HG03432 (cell line): ENCODE results near the gene ADARB2.
"Not testable (repeated sequence)": the region's sequence is repeated elsewhere in the genome, so short reads cannot be mapped to it uniquely, and the experiment has no call there.

ENCODE experiments used
- ATAC-seq: cut with Tn5 transposase; IDR thresholded peaks from one replicate; pipeline ENCODE4 v1.9.1; 2021; ENCODE audit warnings: mild to moderate bottlenecking, moderate library complexity; ENCODE audit not compliant: unreplicated experiment

The ADARB2 gene

GRCh38 chr10:1552406-1552805 is 184.9 kb downstream of the ADARB2 start:
- ATAC-seq: no peak

DNA sequence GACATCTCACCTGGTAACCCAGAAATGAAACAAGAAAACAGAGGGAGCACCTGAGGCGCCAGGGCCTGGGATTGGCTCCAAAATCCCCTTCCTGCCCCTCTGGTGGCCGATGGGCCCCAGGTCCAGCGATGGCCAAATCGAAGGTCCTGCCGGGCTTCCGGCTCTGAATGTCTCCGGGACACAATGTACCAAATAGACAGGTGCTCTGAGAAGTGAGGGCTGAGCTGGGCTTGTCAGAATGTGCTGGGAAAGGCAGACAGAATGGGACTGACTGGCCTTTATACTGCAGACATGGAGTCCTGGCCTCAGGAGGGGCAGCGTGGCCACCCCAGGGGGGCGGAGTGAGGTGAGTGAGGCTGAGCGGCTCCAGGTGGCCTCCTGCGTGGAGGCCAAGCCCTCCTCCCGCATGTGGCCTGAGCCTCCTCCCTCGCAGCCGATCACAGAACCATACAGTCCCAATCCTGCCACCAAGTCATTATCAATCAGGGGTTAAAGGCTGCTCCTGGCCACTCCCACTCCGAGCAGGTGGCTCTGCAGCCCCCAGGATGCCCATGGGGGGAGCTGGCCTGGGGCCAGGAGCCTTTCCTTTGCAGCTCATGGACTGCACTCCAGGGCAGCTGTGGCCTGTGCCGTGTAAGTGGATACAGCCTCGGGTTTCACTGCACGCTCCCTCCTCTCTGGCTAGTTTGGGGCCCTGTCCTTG is 185.5 kb downstream of the ADARB2 start:
- no peak for ATAC-seq

DNA sequence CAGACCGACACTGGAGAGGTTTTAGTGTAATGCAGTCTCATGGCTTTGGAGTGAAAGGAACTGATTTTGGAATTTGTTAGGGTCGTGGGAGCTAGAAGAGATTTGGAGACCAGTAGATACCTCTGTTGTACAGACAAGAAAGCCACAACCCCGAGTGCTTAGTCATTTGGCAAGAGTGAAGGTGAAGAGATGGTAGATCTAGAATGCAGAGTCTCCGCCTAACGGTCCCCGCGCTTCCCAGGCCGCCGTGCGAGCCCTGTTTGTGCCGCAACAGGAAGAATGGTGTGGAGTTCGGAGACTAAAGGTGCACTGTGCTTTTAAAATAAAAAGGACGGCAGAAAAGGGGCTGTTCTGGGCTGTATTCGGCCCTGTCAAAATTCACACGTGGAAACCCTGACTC is 186.7 kb downstream of the ADARB2 start:
- ATAC-seq: no peak

GRCh38 chr10:1550291-1550595 is 187.1 kb downstream of the ADARB2 start:
- no peak for ATAC-seq

GRCh38 chr10:1549591-1550290 is 187.6 kb downstream of the ADARB2 start:
- no peak for ATAC-seq

GRCh38 chr10:1548596-1548995 is 188.7 kb downstream of the ADARB2 start:
- no peak for ATAC-seq

DNA sequence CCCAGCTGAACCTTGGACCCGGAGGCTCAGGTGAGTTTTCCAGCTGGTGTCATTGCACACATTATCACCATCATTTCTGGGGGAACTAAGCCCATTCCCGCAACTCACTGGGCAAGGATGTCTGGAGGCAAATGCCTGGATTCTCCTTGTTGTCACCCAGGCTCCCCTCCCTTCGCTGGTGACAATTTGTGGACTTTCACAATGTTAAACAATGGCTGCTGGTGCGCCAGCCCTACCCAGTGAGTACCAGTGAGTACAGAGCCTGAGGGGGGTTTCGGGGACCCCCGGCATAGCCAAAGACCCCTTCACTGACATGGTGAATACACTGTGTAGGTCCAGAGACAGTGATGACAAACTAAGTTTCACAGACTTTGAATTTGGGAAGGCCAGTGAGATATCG is 189.2 kb downstream of the ADARB2 start:
- no peak for ATAC-seq

DNA sequence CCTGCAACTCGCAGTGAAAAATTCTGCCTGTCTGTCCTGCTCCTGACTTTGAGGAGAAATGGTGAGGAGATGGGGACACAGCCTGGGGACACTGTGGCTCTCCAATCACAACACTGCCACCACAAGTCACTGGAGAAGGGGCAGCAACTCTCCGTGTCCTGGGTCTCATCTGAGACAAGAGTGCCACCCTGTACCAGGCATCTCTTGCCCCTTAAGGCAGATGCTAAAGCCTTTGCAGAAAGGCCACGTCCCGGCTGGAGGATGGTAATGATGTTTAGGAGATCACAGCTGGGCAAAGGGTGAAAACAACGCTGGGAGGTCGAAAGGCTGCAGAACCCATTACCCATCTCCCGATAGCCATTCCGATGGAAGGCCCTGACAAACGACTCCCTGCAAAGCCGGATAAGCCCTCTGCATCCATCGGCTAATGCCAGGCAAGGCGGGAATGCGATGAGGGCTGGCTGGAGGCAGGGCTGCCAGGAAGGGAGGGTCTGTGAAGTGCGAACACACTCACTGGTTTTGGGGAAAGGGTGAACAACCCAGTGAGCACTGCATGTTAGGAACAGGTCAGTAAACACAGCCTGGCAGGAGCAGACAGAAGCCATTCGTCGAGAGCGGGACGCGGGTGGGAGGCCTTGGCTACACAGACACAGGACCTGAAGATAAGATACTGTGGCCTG is 190.8 kb downstream of the ADARB2 start:
- ATAC-seq: no peak

- no peak for ATAC-seq
Measured at GRCh38 chr10:1545524-1545923, 191.8 kb downstream of the ADARB2 start.

DNA sequence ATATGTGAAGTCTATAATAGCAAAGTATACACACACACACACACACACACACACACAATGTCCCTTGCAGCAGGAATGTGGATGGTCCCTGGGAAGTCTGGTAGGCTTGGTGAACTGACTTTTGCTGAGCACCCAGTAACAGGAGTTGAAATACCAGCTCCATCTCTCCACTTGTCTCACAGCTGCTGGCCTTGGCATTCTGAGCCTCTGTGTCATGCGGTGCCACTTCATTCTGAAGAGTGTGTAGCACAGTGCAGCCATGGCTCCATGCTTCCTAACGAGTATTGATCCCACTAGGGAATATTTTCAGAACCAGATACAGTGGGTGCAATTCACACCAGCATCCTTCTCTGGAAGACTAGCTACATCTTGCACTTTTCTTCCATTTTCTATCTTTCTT is 192.4 kb downstream of the ADARB2 start:
- ATAC-seq: no peak

DNA sequence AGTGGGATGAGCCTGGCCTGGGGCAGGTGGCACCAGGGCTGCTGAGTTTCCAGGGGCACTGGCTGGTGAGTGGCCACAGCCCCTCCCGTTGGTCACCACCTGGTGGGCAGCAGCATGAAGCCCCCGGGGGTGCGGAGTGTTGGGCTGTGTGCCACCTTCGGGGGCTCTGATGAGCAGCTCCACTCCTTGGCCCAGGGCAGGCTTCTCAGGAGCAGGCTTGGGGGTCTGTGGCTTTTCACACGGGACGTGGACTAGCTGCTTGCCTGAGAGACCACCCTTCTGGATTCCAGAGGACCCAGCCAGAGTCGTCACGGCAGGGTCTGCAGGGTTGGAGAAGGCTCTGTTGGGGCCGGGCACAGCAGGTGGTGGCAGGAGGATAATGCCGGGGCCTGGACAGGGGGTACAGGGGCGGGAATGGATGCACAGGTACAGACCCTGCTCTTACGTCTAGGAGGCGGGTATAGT is 193.1 kb downstream of the ADARB2 start:
- ATAC-seq: no peak

GRCh38 chr10:1543596-1543995 is 193.7 kb downstream of the ADARB2 start:
- ATAC-seq: no peak

GRCh38 chr10:1542941-1543340 is 194.4 kb downstream of the ADARB2 start:
- ATAC-seq: no peak

DNA sequence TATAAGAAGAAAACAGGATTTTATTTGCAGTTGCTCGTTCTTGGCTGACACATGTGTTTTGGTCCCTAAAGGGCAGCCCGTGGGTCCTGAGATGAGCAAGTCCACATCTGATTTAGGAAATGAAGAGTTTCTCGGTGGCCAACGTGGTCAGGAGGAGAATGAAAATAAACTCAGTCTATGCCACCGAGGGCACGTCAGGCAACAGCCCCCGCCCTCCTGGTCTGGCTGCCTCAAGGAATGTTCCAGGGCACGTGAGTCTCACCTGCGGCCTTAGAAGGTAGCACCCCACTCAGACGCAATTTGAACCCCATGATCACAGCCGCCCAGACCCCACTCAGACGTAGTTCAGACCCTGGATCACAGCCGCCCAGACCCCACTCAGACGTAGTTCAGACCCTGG is 197.2 kb downstream of the ADARB2 start:
- no peak for ATAC-seq

- no peak for ATAC-seq
Measured at GRCh38 chr10:1539216-1539615, 198.1 kb downstream of the ADARB2 start.

DNA sequence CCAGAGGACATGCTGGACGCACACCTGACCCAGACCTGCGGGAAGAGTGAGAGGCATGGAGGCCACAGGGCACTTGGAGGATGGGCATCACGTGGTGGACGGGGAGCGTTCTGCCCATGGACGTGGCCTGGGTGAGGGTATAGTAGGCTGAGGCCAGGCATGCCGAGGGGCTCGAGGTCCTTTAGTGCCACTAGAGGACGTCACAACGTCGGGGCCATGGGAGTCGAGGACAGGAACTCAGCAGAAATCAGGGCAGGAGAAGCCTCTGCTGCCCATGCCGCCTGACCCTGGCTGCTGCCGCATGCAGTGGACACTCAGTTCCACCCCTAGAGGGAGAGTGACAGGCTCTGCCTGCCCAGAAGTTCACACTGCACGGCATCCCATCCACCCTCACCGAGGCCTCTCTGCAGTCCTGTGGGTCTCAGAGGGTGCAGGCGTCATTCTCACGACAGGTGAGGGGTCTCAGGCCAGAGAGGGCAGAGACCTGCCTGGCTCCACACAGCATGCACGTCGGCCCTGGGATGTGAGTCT is 198.7 kb downstream of the ADARB2 start:
- ATAC-seq: no peak

DNA sequence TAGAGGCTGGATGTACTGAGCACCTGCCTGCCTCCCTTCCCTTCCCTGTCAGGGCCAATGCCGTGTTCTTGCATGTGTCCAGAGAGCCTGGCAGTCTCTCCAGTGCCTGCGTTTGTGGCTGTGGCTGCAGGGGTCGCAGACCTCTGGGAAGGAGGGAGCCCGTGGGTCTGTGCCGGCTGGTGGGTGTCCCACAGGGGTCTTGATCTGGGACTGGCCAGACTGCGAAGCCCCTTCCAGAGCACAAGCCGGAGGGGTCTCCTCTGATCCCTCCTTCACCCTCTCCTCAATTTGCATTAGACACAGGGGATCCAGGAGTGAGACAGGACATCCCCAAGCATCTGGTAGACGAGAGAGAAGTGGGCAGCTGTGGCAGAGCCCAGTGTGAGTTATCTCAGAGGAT is 199.2 kb downstream of the ADARB2 start:
- no peak for ATAC-seq

DNA sequence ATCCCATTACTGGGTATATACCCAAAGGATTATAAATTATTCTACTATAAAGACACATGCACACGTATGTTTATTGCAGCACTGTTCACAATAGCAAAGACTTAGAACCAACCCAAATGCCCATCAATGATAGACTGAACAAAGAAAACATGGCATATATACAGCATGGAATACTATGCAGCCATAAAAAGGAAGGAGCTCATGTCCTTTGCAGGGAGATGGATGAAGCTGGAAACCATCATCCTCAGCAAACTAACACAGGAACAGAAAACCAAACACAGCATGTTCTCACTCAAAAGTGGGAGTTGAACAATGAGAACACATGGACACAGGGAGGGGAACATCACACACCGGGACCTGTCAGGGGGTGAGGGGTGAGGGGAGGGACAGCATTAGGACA is 199.9 kb downstream of the ADARB2 start:
- not testable (repeated sequence) for ATAC-seq

DNA sequence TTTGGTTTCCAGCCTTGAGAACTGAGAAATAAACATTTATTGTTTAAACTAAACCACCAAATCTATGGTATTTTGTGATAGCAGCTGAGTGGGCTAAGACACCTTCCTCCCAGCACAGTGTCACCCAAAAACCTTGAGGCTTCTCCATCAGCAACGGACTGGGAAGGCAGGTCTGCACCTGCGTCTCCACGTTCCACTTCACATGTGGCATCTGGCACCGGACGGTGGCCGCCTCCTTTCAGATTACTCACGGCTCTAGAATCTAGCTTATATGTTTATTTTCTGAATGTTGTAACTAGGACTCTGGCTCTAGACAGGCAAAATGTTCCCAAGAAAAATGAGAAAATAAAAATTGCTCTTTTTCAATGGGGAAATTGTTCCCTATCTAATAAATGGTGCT is 201.0 kb downstream of the ADARB2 start:
- no peak for ATAC-seq

DNA sequence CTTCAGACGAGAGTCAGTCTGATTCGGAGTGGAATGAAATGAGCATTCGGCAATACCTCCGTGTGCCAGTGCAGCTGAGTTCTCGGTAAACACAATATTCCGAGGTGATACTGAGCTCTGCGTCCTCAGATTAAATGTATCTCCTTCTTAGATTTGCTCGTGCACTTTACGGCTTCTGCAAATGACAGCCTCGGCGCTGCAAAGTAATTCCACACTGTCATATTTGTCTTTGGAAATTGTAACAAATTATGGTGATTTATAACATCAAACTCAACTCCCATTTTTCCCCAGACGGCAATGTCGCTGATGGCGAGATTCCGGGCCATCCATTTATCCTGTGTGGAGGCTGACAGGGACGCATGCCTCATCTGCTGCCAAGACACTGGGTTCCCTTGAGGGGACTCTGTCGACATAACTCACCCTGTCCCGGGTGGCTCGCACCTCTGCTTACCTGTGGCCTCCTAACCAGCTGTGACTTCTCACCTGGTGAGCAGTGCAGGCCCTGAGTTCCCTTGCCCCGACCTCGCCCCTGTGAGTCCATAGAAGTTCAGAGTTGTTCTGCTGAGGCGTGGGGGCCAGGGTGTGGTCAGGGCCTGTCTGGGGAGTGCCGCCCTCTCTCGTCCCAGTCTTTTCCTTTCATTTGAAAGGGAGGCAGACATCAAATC is 201.9 kb downstream of the ADARB2 start:
- ATAC-seq: no peak

DNA sequence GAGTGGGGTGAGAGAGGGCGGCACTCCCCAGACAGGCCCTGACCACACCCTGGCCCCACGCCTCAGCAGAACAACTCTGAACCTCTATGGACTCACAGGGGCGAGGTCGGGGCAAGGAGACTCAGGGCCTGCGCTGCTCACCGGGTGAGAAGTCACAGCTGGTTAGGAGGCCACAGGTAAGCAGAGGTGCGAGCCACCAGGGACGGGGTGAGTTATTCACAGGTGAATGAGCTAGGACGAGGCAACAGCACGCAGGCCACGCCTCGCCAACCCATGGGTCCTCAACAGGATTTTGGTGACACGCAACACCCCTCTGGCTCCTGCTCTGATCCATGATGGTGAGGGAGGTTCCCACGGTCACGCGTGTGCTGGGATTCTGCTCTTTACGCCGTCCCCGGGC is 202.5 kb downstream of the ADARB2 start:
- ATAC-seq: no peak
